HS-5 (cell line): ENCODE results near the gene SLC39A2.
A peak's percentile ranks its signal among the peaks of the same experiment; 100 is the strongest.
"Not testable (repeated sequence)": the region's sequence is repeated elsewhere in the genome, so short reads cannot be mapped to it uniquely, and the experiment has no call there.

Experiments used
- DNase-seq: peaks from one replicate; pipeline ENCODE4 v3.0.0-alpha.2; 2012; ENCODE audit warnings: low read depth

SLC39A2 gene

DNA sequence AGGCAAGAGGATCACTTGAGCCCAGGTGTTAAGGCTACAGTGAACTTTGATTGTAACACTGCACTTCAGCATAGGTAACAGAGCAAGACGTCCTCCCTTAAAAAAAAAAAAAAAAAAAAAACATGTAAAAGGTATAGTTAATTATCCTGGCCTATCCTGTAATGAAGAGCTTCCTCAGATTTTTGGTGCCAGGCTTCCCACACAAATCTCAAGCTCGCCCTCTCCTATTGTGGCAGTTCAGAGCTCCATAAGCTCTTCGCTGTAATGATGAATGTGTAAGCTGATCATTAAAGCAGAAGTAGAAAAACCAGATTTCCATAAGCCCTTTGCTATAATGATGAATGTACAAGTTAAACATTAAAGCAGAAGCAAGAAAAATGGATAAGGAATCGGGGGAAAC lies 2.0 kb upstream of the SLC39A2 start:
- DNase-seq = no peak

DNA sequence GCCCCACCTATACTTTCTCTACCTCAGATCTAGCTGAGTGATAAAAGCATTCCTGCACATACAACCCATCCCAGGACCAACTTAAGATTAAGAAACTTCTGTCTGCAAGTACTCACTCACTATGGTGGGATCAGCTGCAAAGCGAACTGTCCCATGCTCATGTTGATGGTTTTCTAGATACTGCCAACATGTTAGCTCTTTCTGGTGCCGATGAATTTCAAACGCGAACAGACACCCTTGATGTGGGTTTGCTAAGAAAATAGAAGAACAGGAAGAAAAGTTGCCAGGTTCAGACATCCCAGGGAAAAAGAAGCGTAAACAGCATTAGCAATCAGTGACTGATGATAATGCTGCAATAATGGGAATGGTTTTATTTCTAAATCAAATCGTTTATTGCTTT lies 1.5 kb upstream of the SLC39A2 start:
- DNase-seq = no peak

DNA sequence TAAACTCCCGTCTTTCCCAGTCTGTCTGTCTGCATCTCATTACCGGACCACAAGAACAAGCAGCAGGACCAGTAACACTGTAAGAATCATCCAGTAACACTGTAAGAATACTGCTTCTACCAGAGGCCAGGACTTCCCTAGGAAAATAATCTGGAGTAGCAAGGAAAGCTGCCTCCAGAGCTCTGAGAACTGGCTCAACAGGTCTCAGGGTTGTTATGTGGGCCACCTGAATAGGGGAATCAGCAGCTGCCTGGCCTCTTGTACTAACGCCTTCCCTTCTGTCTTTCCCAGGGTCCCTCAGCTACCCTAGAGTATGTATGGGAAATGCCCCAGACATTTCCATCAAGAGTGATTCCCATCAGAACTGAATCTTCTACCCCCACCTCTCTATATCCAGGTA lies 954 bp upstream of the SLC39A2 start:
- no peak for DNase-seq

DNA sequence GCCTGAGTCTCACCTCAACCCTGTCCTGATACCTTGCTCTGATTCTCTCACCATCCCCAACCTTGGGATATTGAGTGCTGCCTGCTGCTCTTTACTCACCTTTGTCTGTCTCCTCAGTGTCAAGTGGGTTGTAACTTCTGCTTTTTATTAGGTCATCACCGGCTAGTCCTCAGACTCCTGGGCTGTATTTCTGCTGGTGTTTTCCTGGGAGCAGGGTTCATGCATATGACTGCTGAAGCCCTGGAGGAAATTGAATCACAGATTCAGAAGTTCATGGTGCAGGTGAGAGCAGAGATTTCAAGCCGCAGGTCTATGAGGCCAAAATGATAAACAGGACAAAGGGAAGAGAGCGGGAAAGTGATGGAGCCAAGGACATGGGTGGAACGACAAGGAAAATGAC lies 498 bp downstream of the SLC39A2 start:
- no peak for DNase-seq

DNA sequence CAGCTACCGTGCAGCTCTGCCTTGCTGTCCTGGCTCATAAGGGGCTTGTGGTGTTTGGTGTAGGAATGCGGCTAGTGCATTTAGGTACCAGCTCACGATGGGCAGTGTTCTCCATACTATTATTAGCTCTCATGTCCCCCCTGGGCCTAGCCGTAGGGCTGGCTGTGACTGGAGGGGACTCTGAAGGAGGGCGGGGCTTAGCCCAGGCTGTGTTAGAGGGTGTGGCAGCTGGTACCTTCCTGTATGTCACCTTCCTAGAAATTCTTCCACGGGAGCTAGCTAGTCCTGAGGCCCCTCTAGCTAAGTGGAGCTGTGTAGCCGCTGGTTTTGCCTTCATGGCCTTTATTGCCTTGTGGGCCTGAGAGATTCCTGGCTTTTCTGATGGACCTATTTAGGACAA lies 2.1 kb downstream of the SLC39A2 start:
- DNase-seq = no peak

DNA sequence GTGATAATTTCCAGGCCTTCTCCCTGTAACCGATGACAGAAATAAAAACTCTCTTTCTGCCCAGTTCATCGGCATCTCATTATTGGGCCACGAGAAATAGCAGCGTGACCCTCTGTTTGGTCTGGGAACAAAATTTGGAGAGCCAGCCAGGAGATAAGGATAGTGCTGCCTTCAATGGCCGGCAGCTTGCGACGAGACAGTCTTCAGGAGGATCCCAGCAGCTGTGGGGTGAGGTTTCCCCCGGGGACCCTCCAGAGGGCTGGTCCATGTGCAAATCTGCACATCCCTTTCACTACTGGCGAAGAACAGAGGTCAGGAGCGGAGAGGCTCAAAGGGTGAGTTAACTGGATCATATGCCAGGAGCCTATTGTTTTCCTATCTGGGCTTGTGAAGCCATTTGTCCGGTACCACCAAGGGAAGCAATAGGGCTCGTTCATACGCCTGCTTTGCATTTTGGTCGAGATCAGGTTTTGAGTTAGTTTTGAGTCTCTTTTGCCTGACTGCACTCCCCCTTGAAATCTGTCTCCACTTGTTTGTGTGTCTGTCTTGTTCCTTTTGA lies 4.8 kb downstream of the SLC39A2 start:
- DNase-seq = no peak

DNA sequence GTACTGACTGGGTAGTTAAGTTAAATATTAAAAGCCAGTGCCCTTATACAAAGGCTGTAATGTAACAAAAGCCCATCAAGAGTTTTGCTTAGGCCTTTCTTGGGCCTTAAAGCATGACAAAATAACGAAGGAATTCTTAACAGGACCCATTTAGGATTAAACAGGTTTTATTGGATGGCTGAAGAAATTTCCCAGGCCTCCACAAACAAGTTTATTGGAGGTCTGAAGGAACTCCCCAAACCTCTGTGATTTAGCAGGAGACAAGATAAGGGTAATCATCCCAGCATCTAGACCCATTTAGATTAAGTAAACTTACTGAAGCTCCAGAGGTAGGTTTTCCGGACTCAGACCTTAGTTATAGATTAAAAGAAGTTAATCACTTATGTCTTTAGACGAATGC lies 10.6 kb downstream of the SLC39A2 start:
- not testable (repeated sequence) for DNase-seq

DNA sequence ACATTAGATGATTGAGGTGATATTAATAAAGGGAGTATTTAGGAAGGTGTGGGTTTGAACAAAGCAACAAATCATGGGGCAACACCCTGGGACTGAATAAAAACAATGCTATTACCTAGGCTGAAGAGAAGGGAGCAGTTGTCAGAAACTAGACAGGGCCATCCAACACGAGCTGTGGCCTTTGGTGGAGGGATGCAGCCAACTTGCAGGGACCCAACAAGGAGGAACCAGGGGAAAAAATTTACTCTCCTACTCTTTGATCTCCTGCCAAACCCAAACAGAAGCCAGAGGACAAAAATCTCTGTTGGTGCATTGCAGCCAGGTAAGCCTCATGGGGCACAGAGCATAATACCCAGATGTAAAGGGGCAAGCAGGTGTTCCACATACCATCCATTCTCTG lies 12.0 kb downstream of the SLC39A2 start:
- no peak for DNase-seq

DNA sequence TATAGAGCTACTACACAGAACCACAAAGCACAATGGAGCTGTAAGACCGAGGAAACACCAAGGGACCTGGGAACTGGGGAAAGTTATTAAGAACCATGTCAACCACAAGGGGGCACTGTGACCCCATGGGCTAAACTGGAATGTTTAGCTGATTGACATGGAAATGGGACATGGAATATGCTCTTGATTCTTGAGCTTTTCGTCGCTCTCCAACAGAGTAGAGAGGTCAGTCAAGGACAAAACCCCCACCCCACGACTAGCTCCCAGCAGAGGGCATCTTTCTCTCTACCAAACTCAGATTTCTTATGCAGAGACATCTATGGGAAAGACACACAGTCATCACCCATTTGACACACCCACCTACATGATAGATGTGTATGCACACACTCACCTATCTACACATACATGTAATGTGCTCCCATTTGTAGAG lies 15.7 kb downstream of the SLC39A2 start:
- DNase-seq = peak; percentile 47

DNA sequence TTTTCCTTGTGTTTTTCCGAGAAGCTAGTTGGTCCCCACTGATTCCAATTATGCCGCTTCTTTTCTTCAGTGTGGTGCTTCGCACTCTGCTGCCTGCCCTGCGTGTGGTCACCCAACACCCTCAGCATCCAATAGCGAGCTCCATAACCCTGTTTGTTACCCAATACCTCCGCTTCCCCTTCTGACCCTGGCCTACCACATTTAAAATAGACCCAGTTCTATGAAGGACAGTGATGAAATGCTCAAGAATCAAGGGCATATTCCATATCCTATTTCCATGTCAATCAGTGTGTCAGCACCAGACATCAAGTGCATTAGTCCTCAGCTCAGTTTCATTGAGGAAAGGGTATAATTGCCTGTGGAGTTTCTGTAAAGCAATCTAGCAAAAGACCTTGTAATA lies 16.2 kb downstream of the SLC39A2 start:
- DNase-seq = no peak

DNA sequence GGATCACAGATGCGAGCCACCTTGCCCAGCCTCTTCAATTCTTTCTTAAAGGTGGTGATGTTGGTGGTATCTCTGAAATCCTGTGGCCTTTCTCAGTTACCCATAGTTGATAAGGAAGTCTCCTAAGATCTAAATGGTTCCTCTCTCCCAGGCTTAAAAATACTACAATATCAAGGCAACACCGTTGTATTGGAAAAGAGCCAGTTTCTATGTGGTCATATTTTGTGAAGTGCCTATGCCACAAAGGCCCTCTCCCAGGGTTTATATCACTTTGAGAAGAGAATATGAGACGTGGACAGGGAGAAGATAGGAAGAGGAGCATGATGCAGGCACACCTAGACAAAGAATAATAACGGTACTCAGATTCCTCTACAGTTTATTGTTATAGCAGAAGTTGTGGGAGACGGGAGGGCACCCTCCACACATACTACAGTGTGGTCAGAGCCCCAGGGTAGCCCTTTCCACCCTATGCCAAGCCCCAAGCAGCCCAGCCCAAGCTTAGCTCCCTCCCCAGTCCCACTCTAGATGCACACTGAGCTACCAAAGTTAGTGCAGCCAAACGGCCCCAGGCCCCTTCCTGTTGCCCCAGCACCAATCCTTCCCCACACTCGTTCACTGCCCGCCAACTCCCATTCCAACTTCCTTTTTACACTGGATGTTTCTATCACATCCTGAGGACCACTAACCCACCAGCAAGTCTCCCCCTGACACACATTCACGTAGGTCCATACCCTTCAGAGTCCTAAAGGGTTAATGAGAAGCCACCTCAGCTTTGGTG lies 17.5 kb downstream of the SLC39A2 start:
- DNase-seq = no peak

DNA sequence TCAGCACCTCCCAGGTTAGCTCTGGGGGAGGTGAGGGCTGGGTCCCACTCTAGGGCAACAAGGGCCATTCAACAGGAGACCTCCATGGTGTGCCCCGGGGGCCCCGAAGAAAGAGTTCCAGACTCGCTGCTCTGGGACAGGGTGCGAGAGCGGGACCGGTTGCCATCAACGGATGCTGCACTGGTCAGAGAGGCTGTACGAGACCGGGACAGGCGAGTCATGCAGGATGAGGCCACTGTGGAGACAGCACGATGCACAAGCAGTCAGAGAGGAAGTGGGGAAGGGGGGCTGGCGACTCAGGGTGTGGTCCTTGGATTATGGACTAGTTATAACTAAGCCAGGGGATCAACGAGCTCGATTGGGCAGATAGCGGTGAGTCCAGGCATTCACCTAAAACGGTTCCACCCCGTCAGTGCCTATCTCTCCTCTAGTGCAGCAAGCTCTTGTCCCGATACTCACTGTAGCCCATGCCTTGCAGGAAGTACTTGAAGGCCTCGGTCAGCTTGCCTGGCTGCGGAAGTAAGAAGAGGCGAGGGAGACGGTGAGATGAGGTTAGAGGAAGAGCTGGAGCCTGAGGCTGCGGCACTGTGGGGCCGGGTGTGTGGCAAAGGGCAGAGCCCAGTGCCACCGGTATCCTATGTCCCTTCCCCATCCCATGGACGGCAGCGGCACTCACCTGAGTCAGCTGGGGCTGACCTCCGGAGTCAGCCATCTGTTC lies 18.6 kb downstream of the SLC39A2 start:
- no peak for DNase-seq

DNA sequence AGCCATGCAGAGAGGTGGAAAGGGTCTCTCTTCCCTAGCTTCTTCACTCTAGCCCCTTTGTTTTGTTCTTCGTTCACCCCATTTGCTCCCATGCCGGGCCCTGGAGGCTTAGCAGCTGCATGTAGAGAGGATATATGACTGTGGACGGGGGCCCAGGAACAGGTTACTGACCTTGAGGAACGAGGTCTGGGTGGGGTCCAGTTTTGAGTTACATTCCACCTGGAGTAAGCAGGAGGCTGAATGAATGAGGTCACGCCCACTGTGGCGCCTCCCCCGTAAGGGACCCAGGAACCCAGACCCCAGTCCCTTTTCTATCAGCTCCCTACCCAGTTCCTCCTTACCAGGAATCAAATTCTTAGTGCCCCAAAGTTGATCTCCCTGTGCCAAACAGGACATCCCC lies 19.2 kb downstream of the SLC39A2 start:
- DNase-seq = no peak

DNA sequence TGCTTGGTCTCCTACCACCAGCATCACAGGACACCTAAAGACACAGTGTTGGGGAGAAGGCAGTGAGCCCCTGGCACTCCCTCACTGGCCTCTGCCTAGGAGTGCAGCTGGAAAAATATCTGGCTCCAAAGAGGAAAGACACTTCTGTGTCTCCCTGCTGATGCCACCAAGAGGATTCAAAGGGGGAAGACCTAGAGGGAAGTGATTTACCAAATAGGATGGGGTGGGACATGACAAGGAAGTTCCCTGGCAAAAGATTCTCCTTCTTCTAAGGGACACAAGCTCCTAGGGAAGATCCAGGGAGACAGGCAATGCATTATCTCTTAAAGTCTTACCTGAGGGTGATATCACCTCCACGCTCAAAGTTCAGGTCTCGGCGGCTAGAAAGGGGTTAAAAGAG lies 19.7 kb downstream of the SLC39A2 start:
- DNase-seq = no peak

DNA sequence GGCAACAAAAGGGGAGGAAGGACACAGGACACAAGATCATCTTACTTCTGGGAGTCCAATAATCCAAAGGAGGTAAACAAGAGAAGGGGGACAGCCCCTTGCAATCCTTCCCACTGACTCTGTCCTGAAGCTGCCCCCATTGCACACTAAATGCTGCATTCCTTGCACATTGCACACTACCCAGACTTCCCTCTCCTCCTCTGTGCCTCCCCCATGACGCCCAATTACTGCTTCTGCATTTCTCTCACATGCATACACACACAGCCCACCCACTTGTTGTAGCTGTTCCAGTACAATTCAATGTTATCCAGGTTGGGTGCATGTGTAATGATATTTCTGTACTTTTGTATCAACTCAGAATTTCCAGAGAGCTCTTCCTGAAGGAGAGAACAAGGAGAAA lies 20.3 kb downstream of the SLC39A2 start:
- no peak for DNase-seq

DNA sequence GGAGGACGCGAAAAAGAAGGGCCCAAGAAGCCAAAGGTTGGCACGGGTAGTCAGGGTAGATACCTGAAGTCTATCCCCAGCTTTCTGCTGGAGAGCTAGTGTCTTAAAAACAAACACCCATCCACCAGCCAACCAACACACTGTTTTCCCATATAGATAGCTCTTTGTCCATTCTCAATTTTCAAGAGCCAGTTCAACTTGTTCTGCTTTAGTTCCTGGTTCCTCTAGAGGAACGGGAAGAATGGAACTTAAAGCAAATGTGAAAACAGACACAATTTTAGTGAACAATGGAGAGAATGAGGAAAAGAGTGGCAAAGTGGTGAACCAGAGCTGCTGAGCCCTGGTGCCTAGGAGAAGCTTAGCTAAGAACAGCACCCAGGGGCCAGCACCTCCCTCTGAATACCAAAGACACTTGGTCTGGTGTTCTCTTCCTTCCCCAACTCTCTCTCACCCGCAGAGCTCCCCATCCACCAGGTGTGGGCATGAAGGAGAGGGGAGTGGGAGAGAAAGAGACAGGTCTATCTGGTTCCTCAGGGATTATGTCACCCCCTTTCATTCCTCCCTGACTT lies 22.0 kb downstream of the SLC39A2 start:
- no peak for DNase-seq

DNA sequence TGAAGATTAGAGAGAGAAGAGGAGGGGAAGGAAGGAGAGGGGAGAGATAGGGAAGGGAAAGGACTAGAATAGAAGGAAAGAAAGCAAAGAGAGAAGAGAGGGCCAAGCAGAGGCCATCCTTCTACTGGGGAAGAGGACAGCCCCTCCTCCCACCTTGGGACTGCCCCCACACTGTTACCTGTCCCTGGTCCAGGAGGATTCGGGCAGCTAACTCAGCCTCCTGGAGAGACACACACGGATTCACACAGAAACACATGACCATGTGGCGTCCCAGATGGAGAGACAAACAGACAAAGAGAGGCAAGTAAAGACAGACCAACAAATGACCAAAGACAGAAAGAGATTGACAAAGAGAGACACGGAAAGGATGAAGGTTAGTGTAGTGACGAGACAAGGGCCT lies 23.6 kb downstream of the SLC39A2 start:
- DNase-seq = no peak

DNA sequence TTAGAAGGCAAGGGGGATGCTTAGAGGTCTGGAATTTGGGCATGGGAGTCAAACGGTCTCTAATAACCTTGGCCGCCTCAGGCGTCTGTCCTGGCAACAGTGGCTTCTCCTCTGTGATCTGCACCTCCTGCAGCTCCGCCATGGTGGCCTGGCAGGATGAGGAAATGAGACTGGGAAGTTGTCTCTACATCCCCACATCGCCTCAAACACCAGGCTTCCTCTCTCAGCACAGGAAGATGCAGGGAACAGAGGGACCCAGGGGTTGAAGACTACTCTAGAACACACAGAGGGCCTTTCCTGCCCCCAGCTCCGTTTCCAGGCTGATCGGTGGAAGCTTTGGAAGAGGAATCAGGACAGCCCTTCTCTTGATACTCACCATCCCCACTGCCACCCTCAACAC lies 24.1 kb downstream of the SLC39A2 start:
- DNase-seq = no peak

DNA sequence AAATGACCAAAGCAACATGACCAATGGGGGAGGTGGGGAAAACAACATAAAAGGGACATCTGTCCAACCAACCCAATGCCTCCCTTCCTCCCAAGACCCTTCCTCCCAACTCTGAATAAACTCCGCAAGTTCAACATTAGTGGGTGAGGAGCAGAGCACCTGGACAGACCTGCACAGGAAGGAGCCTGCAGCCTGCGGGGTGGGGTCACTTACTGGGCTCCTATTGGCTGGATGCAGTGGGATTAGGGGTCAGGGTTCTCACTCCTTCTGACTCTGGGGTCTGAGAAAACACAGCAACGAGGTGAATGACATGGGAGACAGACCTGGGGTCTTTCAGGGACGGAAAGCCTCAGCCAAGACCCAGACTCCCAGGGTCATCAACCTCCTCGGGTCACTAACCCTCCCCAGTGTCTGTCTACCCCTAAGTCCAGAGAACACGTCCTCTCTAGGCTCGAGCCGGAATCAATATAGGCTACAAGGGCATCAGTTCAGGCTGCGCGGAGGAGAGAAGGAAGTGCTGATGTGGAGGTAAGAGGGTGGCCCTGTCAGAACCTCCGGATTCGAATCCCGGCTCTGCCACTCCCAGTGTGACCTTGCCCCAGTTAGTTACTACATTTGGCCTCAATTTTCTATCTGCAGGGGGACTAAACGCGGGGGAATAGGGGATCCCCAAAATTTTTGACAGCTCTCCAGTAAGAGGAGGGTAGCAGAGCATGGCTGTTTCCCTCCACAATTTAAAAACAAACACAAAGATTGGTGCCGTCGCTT lies 24.9 kb downstream of the SLC39A2 start:
- no peak for DNase-seq

DNA sequence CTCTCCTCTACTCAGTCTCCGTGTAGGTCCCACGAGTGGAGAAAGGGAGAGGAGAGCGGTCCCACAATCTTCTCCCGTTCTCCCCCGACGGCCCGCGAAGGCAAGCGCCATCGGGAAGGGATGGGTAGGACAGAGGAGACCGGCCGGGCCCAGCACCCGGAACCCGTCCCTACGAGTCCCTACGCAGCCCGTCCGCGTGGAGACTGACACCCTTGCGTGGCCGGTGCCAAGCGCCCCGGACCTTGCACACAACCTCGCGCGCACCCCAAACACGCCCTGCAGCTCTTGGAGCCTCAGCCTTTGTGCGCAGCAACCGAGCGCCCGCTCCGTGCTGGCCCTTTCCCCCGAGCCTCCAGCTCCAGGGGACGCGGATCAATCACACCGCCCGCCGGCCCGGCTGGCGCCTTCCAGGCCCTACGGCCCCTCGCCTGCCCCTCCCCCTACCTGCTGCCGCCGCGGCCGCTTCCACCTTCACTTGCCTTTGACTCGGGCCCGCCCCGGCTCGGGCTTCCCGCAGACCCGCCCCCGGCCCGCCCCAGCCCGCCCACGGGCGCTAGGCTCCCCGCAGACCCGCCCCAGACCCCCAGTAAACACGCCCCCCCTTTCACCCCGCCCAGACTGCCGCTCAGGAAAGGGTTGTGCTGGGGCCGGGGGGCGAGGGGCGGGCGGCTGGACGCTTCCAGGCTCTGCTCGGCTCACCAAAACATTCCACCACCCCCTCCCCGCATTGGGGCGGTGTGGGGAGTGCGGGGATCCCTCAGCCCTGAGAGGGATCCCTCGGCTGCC lies 25.7 kb downstream of the SLC39A2 start, which contains the start of gene NDRG2:
Gene NDRG2 (minus strand): TSS at position 477 of the 786 bp plus-strand sequence. CDS start 1,746 bp downstream, outside the sequence.
- DNase-seq = no peak
